HUDEP-2 (cell line): Measurements from ENCODE around the gene TCF7L1.
"Not testable (repeated sequence)": the region's sequence is repeated elsewhere in the genome, so short reads cannot be mapped to it uniquely, and the experiment has no call there.

Experiments
- DNase-seq, 76 experiments: peaks; one replicate each; lab custom pipeline; 2025; ENCODE audit not compliant: unreplicated experiment in 76 of 76; lab: John Stamatoyannopoulos, UW

TCF7L1 gene

DNA sequence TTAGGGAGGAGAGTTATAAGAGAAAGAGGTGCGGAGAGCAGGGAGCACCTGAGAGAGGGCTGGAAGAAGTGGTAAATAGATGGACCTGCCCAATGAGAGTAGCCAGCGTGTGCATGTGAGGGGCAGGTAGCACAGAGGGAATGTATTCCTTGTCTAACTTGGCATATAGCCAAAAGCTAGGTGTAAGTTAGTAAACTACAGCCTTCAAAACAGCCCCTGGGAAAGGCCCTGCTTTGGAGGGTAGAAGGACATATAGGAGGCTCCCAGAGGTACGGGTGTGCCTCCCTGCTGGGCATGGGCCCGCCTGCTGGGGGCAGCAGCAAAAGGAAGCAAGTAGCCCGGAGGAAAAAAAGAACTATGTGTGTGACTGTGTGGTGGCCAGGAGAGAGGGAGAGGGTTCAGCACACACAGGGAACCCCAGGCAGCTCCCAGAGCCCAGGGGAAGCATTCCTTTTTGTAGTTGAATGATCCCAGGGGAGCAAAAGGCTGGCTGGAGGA is 48.0 kb downstream of the TCF7L1 start:
- DNase-seq, result no peak

DNA sequence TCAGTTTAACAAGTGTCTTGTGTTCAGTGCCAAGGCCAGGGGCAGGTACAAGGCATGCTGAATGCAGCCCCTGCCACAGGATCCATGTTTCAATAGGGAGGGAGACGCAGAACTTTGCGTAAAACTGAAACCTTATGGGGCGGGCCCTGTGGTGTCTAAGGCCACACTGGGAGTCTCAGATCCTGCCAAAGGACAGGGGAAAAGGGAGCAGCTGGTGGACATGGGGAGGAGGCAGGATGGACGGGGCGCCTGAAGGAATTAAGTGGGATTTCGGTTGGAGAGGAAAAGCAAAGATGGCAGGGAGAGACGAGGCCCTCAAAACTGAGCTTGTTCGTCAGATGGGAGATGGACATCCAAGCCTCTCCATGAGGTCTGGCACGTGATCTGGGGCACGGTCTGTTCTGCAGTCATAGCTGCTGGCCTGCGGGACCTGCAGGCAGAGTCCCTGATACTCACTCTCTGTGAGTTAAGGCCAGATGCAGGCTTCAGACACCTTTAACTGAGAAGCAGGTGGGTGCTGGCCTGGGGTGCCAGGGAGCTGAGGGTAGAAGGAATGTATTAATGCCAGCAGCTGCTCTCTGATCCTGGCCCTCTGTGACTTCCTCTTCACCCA is 48.8 kb downstream of the TCF7L1 start:
- no peak for DNase-seq

DNA sequence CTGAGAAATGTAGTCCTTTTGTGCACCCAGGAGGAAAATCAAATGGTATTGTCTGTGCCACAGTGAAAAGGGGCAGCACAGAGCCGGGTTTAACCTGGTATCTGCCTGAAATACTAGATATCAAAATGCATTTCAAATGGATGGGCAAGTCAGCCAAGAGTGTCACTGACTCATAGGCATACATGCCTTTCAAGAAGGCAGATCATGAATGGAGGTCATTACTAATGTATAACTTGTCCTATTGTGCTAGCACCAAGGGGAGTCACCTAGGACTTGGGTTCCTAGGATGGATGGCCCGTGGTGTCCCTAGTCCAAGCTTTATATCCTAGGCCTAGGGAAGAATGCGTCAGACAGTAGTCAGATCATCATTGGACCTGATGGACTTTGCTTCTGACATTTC is 49.9 kb downstream of the TCF7L1 start:
- no peak for DNase-seq

DNA sequence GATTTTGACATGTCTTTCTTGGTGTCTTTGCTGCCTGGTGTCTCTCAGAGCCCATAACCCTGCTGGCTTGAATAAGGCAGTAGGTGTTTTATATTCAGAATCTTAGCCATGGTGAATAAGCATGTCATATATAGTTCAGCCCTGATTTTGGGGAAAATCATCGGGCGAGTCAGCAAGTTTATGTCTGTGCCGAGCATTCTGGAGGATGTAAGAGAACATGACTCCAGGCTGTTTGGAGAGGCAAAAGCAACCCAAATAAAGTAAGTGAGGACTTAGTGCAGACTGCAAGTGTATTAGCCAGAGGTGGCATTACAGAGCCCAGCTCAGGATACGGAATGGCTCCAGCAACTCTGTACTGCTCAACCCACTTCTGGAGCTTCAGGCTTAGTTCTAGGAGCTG is 50.3 kb downstream of the TCF7L1 start:
- no peak for DNase-seq

DNA sequence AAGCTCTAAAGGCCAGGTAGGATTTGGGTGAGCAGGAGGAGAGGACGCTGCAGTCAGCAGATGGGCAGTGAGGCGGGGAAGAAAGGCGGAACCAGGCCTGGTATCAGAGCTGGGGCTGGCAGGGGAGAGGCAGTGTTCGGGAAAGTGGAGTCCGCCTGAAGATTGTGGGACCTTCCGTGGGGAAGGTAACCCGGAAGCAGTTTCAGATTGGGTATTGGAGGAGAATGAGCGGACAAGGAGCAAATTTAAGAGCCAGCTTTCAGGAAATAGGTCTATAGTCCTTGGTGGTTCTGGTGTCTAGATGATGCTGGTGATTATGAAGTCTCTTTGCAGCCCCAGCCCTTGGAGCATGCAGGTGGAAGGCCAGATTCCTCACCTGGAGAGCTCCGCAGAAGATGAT is 51.0 kb downstream of the TCF7L1 start:
- DNase-seq, result no peak

DNA sequence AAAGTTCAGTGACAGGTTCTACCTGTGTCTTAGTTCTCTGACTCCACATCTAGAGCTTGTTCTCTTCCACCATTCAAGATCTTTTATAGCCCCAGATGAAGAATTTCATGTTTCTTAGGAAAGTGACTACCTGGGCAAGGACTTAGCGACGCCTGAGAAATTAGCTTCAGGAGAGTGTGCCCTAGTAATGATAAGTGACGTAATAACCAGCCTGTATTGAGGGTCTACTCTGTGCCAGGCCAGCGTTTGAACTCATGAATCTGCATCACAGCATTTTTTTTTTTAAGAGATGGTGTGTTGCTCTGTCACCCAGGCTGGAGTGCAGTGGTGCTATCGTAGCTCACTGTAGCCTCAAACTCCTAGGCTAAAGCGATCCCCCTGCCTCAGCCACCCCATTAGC is 51.8 kb downstream of the TCF7L1 start:
- no peak for DNase-seq

DNA sequence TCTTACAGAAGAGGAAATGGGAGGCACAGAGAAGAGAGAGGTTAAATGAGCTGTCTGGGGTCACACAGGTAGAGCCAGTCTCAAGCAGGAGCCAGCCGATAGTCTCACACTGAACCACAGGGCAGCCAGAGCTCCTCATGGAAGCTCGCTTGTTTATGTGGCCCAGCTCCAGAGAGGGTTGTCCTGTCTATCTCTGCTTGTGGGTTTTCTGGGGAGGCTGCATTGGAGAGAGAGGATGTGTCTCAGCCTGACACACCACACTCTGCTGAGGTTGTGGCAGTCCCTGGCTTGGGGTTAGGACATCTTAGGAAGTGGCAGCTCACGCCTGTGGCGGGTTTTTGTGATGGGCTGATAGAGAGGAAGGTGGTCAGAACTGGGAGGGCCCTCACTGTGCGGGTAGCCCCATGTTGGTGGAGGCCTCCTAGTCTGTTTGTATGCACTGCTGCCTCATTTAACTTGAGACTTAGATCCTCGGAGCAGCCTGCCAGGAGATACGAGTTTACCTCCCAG is 52.3 kb downstream of the TCF7L1 start:
- DNase-seq, result no peak

DNA sequence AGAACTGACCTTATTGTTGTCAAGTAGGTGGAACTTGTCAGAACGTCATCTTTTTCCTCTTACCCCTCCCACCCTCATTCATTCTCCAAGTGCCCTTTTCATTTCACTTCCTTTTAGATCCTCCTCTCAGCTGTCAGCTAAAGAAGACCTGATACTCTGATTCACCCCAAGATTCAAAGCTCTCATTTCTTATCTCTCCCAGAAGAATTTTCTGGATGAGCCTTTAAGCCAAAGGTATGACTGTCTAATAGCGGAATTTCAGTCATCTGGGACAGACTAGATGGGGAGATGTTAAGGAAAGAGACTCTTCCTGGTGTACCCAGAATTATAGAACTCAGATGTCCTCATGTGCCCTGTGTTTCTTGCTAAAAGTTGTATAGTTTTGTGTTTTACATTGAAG is 53.9 kb downstream of the TCF7L1 start:
- DNase-seq, result no peak

DNA sequence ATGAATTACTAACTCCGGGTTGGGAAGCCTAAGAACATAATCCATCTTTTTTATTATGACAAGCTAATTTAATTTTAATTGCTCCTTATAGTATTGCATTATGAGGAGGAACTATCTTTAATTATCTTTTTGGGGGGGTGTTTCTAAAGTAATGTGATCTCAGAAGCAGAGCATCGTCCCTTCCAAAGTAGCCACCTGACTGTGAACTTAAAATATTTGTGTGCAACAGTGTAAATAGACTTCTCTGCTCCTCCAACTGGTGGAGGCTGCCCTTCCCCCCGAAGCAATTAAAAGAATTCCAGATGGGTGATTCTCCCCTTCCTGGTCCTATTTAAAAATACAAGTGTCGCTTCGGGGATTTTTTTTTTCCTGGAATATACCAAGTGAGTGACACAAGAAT is 55.7 kb downstream of the TCF7L1 start:
- no peak for DNase-seq

DNA sequence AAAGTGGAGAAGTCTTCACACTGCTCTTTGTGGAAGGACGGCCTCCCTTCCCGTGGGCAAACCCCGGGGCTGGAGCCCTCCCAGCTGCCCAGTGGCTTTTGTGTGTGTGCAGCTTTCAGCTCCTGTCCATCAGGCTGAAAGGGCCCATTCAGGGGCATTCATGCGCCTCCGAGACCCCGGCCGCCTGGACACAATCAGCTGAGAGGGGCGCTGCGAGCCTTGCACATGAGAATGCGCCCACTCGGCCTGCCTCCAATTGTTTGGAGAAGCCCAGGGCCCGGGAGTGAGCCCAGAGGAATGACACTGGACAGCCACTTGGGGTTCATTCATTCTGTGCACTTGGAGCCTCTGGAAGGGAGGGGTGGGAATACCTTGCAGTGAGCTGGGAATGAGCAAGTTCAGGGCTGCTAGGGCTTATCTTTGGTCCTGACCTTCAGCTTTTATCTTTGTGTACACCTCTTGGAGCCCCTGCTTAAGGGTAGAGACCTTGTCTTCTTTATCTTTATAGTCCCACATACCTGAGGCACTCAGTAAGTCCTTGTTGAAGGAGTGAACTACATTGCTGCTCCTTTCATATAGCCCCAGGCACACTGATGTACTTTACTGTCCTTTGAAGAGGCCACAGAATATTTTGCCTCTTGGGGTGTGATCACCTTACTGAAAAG is 56.5 kb downstream of the TCF7L1 start:
- no peak for DNase-seq

DNA sequence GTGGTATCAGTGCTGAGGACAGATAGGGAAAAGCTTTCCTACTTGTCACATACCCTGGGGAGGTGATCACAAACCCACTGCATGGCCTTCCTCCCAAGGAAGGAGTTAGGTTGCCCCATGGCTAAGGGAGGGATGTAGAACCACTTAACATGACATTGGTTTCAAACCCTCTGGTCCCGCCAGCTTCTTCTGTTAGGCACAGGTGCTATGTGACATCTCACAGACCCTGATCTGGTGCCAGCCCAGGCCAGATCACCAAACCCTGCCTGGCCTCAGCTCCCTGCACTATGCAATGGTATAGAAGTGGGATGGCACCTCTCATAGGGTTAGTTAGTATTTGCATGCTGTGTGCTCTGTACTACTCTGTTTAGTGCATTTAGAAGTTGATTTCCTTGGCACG is 58.0 kb downstream of the TCF7L1 start:
- DNase-seq, result no peak

DNA sequence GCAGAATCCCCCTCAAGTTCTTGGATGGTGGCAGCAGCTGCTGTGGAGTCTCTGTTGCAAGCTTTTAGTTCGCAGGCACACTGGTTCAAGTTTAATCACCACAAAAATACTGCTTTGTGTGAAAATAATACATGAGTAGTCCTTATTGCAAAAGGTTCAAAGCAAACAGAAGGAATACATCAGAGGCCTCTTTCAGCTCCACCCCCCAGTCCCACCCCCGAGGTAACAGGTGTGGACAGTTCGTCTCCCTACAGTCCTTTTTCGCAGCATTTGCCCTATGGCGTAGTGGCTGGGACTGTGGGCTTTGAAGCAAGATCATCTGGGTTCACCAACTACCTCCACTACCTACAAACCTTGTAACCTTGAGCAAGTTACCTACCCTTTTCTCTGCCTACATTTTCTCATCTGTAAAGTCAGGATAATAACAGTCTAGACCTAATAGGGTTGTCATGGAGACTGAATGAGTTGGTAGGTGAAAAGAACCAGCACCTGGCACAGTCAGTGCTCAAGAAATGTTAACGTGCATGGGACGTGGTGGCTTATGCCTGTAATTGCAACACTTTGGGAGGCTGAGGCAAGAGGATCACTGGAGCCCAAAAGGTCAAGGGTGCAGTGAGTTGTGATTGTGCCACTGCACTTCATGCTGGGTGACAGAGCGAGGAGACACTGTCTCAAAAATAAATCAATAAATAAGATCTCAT is 61.7 kb downstream of the TCF7L1 start:
- DNase-seq, result no peak

DNA sequence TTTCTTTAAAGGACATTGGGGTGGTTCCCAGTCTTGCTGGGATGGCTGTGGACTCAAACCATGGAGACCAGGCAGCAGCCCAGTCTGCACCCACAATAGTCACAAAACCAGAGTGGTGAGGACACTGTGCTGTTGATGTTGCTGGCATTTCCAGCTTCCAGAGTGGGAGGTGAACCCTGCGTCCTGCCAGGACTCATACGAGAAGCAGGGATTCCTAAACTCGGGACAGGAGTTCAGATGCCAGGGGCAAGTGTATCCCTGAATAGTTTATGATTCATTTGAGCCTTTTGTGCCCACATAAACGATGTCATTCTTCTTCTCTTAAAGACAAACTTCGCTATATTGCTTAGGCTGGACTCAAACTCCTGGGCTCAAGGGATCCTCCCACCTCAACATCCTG is 62.8 kb downstream of the TCF7L1 start:
- DNase-seq, result no peak

DNA sequence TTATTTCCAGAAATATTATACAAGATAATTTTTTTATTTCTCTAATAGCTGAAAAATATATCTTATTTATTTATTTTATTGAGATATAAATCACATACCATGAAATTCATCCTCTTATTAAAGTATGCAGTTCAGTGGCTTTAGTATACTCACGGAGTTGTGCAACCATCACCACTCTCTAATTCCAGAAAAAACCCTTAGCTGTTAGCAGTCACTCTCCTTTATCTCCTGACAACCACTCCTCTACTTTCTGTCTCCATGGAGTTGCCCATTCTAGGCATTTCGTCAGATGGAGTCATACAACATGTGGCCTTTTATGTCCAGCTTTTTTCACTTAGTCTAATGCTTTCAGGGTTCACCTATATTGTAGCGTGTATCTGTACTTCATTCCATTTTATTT is 66.5 kb downstream of the TCF7L1 start:
- no peak for DNase-seq

DNA sequence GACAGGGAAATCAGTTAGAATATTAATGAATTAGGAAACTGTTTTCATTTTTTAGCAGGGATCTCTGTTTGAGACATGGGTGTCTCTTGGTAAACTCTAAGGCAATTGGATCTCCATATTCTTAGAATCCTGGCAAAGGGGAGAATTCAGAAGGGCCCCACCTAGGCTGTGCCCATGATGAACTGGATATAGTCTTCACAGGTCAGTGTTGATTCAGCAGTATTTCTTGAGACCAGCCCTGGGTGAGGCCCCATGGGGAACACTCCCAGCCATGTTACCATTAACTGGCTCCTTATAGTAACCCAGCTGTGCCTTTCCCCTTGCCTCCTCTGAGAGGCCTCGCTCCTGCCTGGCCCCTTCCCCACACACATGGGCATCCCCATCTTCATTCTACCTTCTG is 76.7 kb downstream of the TCF7L1 start:
- no peak for DNase-seq

DNA sequence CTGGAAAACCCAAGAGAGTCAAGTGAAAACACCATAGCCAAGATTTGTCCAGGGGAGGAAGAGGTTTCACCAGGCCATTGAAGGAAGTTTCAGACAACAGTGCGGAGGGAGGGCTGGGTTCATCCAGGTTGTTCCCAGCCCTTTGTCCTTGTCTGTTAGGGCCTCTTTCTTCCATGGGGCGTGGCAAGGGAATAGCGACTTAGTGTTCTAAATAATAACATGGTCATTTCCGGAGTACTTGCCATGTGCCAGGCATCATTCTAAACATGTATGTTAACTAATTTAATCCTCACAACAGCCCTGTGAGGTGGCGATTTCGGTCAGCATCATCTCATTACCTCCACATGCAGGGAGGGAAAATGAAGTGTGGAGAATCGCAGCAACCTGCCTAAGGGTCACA is 77.3 kb downstream of the TCF7L1 start:
- DNase-seq, result no peak

DNA sequence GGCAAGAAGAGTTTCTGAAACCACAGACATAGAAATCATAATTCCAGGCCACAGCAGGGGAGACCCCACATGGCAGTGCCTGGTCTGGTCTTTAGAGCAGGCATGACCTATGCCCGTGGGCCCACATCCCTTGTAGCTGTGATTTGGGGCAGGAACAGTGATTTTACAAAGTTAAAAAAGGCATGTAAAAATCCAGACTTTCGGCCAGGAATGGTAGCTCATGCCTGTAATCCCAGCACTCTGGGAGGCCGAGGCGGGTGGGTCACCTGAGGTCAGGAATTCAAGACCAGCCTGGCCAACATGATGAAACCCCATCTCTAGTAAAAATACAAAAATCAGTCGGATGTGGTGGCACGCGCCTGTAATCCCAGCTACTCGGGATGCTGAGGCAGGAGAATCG is 78.4 kb downstream of the TCF7L1 start:
- not testable (repeated sequence) for DNase-seq

DNA sequence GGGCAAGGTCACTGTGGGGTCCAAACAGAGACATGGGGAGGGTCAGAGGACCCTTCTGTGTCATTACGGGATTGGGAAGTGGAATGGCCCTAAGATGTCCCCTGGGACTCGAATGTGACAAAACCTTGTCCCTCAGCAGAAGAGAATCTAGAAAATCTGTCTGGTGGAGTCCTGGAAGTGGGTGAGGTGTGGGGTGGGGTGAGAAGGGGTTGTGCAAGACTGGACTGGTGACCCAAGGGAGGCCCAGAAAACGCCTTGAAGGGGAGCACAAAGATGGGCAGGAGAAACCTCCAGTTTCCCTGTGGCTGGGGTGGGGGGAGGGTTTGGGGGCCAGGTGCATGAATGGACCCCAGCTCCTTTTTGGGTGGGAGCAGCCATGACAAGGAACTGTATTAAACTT is 79.6 kb downstream of the TCF7L1 start:
- DNase-seq, result no peak

DNA sequence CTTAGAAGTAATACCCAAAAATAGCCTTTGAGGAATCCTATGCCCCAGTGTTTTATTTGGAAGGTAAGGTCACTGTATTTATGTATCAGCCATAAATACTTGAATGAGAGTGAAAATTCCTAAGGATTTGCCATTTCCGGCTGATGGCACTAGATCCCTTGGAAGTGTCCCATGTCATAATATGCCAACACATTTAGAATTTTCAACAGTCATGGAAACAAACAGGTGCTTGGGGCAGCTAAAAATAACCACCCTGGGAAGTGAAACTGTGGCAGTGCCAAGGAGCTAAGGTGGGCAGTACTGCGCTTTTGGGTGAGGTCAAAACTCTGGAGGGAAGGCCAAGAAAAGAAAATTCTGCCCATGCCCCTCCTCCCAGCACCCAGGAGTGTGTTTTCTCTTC is 80.2 kb downstream of the TCF7L1 start:
- DNase-seq, result no peak

DNA sequence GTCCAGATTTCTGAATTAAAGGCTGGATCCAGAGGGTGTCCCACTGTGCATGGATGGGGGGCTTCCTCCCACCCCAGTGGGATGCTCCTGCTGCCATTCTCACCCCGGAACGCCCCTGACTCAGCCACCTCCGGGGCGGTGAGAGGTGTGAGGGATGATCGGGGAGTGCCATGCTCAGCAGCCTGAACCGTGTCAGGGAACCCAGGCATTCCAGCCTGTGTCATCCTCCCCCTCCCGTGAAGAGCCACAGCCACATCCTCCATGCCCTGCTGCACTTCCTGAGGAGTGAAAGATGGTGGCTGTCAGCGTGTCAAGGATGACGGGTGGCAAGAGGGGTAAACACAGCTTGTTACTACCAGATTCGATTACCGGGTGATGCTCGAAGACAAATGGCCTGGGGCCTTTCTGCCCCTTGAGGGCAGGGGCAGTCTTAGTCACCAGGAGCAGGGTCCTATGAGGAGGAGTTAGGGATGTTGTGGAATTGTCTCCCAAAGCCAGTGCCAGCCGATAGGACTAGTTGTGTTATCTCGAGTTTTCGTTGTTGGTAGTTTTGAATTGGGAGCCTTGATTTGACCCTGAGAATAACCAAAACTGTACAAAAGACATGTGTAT is 80.8 kb downstream of the TCF7L1 start:
- DNase-seq, result no peak

DNA sequence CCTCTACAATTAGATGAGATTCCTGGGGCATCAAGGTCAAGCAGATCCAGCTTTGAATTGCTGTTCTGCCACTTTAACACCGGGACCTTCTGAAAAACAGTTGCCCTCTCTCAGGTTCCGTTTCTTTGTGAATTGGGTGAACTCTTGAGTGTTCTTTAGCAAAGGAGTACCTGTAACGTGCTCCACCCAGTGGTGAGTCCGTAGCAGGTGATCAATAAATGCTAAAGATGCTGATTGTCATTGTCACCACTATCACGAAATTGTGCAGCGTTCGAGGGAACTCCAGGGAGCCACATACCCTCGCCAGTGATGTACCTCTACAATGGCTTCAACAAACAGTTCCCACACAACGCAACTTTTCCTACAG is 81.9 kb downstream of the TCF7L1 start:
- DNase-seq, result no peak
